HPDE6-E6E7 (cell line): Measurements from ENCODE around the gene TARS2.

Experiments used
- DNase-seq: peaks from one replicate; pipeline ENCODE4 v3.0.0; 2011; ENCODE audit warnings: missing footprints; ENCODE audit errors: extremely low spot score

TARS2 gene

GRCh38 chr1:150537732-150538684 lies 50.8 kb downstream of the TARS2 start:
- peak; percentile 66 for DNase-seq

DNA sequence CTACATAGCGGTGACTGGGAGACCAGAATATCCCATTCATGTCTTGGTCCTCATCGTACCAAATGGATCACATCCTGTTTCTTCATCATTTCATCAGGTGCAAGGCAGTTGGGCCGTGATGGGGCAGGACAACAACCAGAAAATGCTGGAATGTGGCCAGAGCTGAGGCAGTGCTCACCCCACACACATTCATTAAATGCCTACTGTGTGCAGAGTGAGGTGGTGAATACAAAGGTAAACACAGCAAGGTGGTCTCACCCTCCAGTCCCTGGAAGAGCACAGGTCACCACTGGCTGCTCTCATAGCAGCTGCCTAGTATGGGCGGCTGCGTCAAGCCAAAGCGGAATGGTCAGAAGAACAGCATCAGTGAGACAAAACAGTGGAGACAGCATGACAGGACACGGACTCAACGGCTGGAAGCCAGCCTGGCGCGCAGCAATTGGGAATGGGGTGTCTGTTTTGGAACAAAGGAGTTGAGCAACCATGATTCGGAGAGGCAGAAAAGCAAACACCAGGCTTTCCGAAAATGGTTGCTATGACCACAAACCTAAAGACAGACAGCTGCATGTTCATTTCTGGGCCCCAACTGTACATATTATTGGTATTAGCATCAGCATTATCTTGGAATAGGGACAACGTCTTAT lies 56.4 kb downstream of the TARS2 start:
- DNase-seq: no peak

DNA sequence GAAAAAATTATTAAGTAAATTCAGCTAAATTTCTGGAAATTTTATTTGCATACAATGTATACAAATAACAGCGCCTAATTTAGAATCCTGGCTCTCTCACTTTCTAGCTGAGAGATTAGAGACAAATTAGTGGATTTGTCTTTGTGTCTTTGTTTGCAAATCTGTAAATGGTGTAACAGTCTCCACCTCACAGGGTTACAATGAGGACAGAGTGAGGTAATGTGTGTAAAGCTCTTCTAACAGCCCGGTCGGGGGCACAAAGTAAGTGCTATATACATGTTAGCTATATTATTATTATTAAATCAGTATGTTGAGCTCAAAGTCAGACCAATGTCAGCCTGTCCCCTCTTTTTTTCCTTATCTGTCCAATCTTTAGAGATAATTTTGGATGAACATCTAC lies 57.0 kb downstream of the TARS2 start:
- DNase-seq: no peak

GRCh38 chr1:150545486-150546032 lies 58.3 kb downstream of the TARS2 start:
- no peak for DNase-seq

DNA sequence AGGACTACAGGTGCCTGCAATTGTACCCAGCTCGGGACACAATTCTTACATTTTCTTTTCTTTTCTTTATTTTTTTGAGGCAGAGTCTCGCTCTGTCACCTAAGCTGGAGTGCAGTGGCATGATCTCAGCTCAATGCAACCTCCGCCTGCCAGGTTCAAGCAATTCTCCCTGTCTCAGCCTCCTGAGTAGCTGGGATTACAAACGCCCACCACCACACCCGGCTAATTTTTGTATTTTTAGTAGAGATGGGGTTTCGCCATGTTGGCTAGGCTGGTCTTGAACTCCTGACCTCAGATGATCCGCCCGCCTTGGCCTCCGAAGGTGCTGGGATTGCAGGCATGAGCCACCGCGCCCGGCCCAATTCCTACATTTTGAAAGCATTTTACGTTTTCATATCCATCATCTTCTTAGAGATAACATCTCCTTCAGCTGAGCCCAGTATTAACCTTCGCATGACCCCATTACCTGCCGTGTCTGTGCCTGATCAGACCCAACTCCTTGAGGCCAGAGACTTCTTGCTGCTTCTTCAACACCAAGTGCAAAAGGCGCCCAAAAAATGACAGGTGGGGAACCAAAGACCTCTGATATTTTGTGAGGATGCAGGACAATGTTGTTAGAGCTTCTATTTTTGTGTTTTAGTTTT lies 59.2 kb downstream of the TARS2 start:
- DNase-seq: no peak

DNA sequence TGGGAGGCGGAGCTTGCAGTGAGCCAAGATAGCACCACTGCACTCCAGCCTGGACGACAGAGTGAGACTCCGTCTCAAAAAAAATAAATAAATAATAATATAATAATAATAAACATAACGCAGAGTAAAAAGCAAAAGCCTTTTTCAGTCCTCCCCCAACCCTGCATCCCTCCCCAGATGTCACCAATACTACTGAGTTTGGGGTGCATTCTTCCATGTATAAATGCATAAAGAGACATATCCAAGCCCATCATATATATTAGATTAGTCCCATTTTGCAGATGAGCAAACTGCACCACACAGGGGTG lies 61.1 kb downstream of the TARS2 start:
- no peak for DNase-seq

GRCh38 chr1:150548632-150549495 lies 61.6 kb downstream of the TARS2 start, which contains the start of gene ADAMTSL4:
TSS of gene ADAMTSL4 (plus strand) at chr1:150549408. CDS start at chr1:150552289, 2,881 bp downstream.
- no peak for DNase-seq

GRCh38 chr1:150549496-150550221 lies 62.4 kb downstream of the TARS2 start:
- DNase-seq: no peak

GRCh38 chr1:150550222-150551050 lies 63.2 kb downstream of the TARS2 start:
- no peak for DNase-seq

DNA sequence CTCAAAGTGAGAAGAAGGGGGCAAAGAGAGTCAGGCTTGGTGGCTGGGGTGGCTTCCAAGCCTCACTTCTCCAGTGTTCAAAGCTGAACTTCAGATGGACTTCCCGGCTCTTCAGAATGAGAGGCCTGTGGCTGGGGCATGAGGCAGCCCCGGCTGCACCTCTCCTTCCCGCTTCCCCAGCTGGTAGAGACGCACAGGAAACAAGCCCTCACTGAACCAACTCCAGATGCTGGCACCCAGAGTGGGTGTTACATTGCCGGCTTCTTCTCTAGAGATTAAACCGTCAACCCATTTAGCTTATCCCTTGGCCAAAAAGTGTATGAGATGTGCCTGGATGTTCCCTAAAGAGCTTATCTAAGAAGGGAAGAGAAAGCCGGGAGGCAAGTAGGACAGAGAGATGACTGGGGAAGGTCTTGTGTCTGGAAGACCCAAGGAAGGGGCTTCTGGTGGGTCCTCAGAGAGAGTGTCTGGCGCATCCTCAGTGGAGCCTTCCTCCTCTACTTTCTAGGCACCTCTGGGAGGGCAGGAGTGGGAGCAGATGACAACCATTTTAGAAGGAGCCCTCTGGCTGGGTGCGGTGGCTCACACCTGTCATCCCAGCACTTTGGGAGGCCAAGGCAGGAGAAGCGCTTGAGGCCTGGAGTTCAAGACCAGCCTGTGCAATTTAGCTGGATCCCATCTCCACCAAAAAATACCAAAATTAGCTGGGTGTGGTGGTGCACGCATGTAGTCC lies 64.0 kb downstream of the TARS2 start:
- no peak for DNase-seq

DNA sequence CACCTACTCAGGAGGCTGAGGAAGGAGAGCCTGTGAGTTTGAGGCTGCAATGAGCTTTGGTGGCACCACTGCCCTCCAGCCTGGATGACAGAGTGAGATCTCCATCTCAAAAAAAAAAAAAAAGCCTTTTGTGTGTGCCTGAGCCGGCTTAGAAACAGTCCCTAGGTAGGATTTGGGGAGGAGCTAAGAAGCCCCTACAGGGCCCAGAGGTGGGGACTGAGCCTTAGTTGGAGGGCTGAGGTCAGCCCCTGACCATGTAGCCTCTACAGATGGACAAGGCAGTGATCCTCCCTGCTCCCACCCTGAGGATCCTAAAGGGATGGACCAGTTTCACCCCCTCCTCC lies 64.5 kb downstream of the TARS2 start:
- DNase-seq: no peak

- peak; percentile 86 for DNase-seq
These were observed 65.1 kb downstream of the TARS2 start for GRCh38 chr1:150552128-150552910.

DNA sequence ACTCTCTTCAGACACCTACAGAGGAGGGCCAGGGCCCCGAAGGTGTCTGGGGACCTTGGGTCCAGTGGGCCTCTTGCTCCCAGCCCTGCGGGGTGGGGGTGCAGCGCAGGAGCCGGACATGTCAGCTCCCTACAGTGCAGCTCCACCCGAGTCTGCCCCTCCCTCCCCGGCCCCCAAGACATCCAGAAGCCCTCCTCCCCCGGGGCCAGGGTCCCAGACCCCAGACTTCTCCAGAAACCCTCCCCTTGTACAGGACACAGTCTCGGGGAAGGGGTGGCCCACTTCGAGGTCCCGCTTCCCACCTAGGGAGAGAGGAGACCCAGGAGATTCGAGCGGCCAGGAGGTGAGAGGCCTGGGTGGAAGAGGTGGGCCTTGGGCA lies 65.7 kb downstream of the TARS2 start:
- DNase-seq: no peak

- no peak for DNase-seq
These were observed 66.3 kb downstream of the TARS2 start for GRCh38 chr1:150553392-150554085.

DNA sequence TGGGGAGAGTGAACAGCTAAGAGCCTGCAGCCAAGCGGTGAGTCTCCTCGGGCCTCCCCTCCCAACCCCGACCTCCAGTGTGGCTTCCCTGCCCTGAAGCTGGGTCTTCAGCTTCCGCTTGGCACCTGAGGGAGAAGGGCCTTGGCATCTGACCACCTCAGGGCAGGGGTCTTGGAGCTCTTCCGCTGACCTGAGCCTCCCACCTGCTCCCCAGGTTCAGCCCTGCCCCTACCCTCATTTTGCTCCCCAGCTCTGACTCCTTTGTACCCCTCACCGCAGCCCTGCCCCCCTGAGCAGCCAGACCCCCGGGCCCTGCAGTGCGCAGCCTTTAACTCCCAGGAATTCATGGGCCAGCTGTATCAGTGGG lies 66.8 kb downstream of the TARS2 start:
- no peak for DNase-seq

DNA sequence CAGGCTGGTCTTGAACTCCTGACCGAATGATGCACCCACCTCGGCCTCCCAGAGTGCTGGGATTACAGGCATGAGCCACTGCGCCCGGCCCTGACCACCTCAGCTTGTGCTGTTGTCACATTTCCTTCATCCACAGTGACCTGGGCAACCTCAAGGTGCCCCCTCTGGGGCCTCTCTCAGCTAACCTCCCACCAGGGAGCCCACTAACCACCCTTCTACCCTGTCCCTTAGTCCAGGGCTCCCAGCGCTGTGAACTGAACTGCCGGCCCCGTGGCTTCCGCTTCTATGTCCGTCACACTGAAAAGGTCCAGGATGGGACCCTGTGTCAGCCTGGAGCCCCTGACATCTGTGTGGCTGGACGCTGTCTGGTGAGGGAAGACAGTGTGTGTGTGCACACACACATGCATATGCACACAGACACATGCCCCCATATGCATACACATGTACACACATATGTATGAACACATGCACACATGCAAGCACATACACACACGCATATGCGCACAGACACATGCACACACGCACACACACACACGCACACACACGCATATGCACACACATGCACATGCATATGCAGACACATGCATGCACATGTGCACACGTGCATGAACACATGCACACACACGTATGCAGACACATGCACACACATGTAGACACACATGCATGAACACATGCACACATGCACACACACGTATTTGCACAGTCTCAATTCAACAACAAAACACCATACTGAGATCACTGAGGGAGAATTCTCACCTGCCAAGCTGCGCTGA lies 68.2 kb downstream of the TARS2 start:
- no peak for DNase-seq
